Naive thymus-derived CD4-positive, alpha-beta T cell (primary cell): Measurements from ENCODE around the gene ATF2. TPM values are rescaled to one million over a fixed set of nuclear protein-coding genes. Genes with fewer than 3 reads are reported as not detected.
A peak's percentile ranks its signal among the peaks of the same experiment; 100 is the strongest.

ENCODE experiments used
- ATAC-seq: fragments of 150-1000 bp; cut with Tn5 transposase; 2 replicates; pipeline ENCODE4 v1.10.0; 2021; ENCODE audit warnings: mild to moderate bottlenecking, moderate library complexity
- CTCF ChIA-PET: fragments of 350-600 bp; sonication (Branson Sonifier 250); formaldehyde crosslinking; loops from one replicate; lab custom pipeline; 2021; ENCODE audit warnings: antibody characterized with exemption; lab: Charles Lee
- POLR2A ChIA-PET: fragments of 350-600 bp; sonication (Branson Sonifier 250); formaldehyde crosslinking; loops from one replicate; lab custom pipeline; 2021; ENCODE audit warnings: antibody characterized with exemption, inconsistent platforms; lab: Charles Lee
- DNase-seq, 9 donors: peaks; one replicate each; pipeline versions ENCODE4 v3.0.0 to v3.0.0-alpha.2; 2020 to 2022; ENCODE audit warnings: mixed read lengths in 1 of 9
- H3K27ac ChIP-seq: one replicate; pipeline ENCODE4 v1.7.0; 2013; ENCODE audit warnings: mild to moderate bottlenecking, low read depth, low read length, moderate library complexity
- H3K27me3 ChIP-seq, 2 donors: one replicate each; pipeline ENCODE4 v1.7.0; 2013; ENCODE audit warnings: low read length in 2 of 2, mild to moderate bottlenecking in 2 of 2, moderate library complexity in 2 of 2; ENCODE audit not compliant: control insufficient read depth in 2 of 2, insufficient read depth in 2 of 2
- H3K36me3 ChIP-seq, 3 experiments: 1 replicate in 2 of 3; 2 replicates in 1 of 3; pipeline ENCODE4 v1.7.0; 2013; ENCODE audit warnings: low read length in 3 of 3, mild to moderate bottlenecking in 3 of 3, moderate library complexity in 1 of 3; ENCODE audit not compliant: insufficient read depth in 3 of 3, control insufficient read depth in 2 of 3
- H3K4me1 ChIP-seq, 2 donors: one replicate each; pipeline ENCODE4 v1.7.0; 2013; ENCODE audit warnings: low read length in 2 of 2, mild to moderate bottlenecking in 2 of 2, moderate library complexity in 1 of 2; ENCODE audit not compliant: control insufficient read depth in 2 of 2, insufficient read depth in 2 of 2
- H3K4me3 ChIP-seq: 2 replicates; pipeline ENCODE4 v1.7.0; 2013; ENCODE audit warnings: mild to moderate bottlenecking, low read length
- H3K9me3 ChIP-seq, 3 experiments: 1 replicate in 2 of 3; 2 replicates in 1 of 3; pipeline ENCODE4 v1.7.0; 2013; ENCODE audit warnings: low read length in 3 of 3; ENCODE audit not compliant: control insufficient read depth in 2 of 3
- H3K27ac Mint-ChIP-seq, 9 donors: one replicate each; pipeline ENCODE4 v1.8.0; 2020 to 2022; ENCODE audit warnings: mixed read lengths in 9 of 9, mild to moderate bottlenecking in 8 of 9, moderate library complexity in 5 of 9, inconsistent platforms in 2 of 9
- H3K27me3 Mint-ChIP-seq, 5 donors: one replicate each; pipeline ENCODE4 v1.8.0; 2021 to 2022; ENCODE audit warnings: mixed read lengths in 5 of 5, mild to moderate bottlenecking in 1 of 5
- H3K36me3 Mint-ChIP-seq, 5 donors: one replicate each; pipeline ENCODE4 v1.8.0; 2020 to 2022; ENCODE audit warnings: mixed read lengths in 5 of 5, mild to moderate bottlenecking in 3 of 5, inconsistent platforms in 1 of 5
- H3K4me1 Mint-ChIP-seq, 7 donors: one replicate each; pipeline ENCODE4 v1.8.0; 2020 to 2022; ENCODE audit warnings: mixed read lengths in 7 of 7, mild to moderate bottlenecking in 3 of 7, inconsistent platforms in 1 of 7
- H3K4me3 Mint-ChIP-seq, 10 donors: one replicate each; pipeline ENCODE4 v1.8.0; 2020 to 2022; ENCODE audit warnings: mild to moderate bottlenecking in 10 of 10, mixed read lengths in 10 of 10, moderate library complexity in 6 of 10, inconsistent platforms in 2 of 10
- H3K9me3 Mint-ChIP-seq, 11 donors: one replicate each; pipeline ENCODE4 v1.8.0; 2020 to 2022; ENCODE audit warnings: mixed read lengths in 11 of 11, mild to moderate bottlenecking in 4 of 11, inconsistent platforms in 1 of 11, moderate library complexity in 1 of 11
- intact Hi-C, 2 donors: fragments of 100-400 bp; cut with micrococcal nuclease; formaldehyde crosslinking; loops; one replicate each; pipeline ENCODE4 v1.15.1; 2023
- polyA plus RNA-seq, 2 donors: library from polyadenylated mRNA; unstranded; fragments of 300-500 nt; fragmentation: Illumina TruSeq; gene quantifications; one replicate each; pipeline ENCODE4 v1.2.3, GENCODE V29; 2021
- total RNA-seq, 6 experiments: library from RNA in 5 of 6; stranded (reverse) in 5 of 6; gene quantifications; 1 replicate in 5 of 6; 2 replicates in 1 of 6; pipeline ENCODE4 v1.2.3 and lab custom pipeline; 2021 to 2026

The ATF2 gene
- total and polyA plus RNA-seq, 7 experiments from 2014 or later, result 29.6 to 67.2 (median 58.7) TPM

DNA sequence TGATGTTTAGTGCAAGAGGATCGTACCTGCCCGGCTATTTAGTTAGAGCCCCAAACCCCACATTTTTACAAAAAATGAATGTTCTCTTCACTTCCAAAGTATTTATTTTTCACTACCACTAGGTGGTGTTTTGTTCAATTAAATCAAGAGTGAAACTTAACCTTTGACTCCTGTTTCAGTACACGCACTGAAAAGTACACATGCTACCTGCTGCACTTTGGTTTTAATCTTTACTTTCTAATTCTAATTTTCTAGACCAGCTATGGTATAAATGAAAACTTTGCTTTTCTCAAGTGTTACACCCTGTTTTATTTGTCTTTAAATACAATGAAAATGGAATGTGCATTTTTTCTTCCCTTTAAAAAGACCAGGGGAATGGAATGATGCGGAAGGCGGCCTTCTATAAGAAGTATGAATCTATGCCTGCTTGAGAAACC is 131.4 kb downstream of the ATF2 start:
- Mint-ChIP-seq H3K4me1 (peaks cover 4 to 20% (median 14%) of the 10 kb centered on the region in 7 donors), H3K27me3 (peaks cover 0 to 2% (median 0%) of the 10 kb centered on the region in 5 donors), H3K36me3 (peaks cover 0 to 4% (median 0%) of the 10 kb centered on the region in 5 donors), H3K4me3 (peak overlapping the region in 9 of 10 donors; percentile 42 to 79 (median 70)), H3K9me3 (peaks cover 0 to 2% (median 0%) of the 10 kb centered on the region in 11 donors), H3K27ac (peak overlapping the region in 8 of 9 donors; percentile 49 to 91 (median 70))
- POLR2A ChIA-PET, result no interaction called here
- H3K9me3 ChIP-seq, result no peaks in the 10 kb centered on the region
- H3K27me3 ChIP-seq, result no peaks in the 10 kb centered on the region
- no peak overlapping the region for H3K4me3 ChIP-seq
- CTCF ChIA-PET, result interaction anchor here (0.6 kb wide), 1 partner anchor 1826 kb away, joined by 11 read pairs; no protein-coding TSS in a partner anchor
- intact Hi-C loops, result loop anchor here (1.0 to 5.0 kb wide), 5 partner anchors 146 to 1060 kb away; partner anchors contain the start of gene ATP5MC3 (in 1 of the 2)
- H3K4me1 ChIP-seq, result no peaks in the 10 kb centered on the region
- H3K36me3 ChIP-seq, result no peaks in the 10 kb centered on the region
- no peak overlapping the region for H3K27ac ChIP-seq
- ATAC-seq (peak; percentile 81), DNase-seq (peak in 6 of 9 donors; percentile 22 to 56 (median 44))

DNA sequence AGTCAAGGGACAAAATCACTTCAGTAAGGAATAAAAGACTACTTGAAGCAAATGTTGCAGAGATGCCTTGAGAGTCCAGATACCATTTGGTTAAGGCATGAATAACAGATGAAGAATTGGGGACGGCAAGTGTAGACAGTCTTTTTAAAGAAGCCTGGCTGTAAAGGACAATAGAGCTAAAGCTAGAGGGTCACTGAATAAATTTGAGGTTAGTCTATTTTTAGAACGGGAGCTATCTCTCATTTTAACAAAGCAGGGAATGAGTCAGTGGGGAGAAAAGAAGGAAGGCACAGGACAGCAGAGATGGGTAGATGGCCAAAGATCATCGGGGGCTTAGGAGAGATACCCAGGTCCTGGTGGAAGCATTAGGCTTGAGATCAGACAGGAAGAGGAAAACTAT is 132.2 kb downstream of the ATF2 start:
- no peaks in the 10 kb centered on the region for H3K27me3 ChIP-seq
- CTCF ChIA-PET, result interaction anchor here (0.7 kb wide), 1 partner anchor 114 kb away, joined by 3 read pairs; no protein-coding TSS in a partner anchor
- H3K27me3 Mint-ChIP-seq, result peaks cover 0 to 2% (median 0%) of the 10 kb centered on the region in 5 donors

DNA sequence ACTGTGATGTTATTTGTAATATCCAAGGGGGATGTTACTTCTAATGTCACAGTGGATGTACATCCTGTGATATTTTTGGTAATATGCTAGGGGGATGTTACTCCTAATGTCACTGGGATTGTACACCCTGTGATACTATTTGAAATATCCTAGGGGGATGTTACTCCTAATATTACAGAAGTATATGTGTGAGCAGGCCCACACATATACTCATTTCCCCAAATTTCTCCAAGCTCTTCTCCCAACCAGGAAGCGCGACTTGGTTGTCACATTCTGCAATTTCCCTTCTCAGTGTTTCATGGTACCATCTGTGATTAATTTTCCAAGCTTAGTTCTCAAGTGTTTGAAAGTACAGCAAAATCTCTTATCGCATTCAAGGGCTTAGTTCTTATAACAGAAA is 133.3 kb downstream of the ATF2 start:
- H3K27me3 Mint-ChIP-seq, result peaks cover 0 to 2% (median 0%) of the 10 kb centered on the region in 5 donors
- ATAC-seq (no peak), DNase-seq (no peak)
- intact Hi-C loops, result loop anchor here in 1 of 2 donors (5.0 kb wide), 1 partner anchor 148 kb away; the partner anchor contains the start of gene ATP5MC3
- no peaks in the 10 kb centered on the region for H3K36me3 ChIP-seq
- no peak overlapping the region for H3K27ac Mint-ChIP-seq
- no peak overlapping the region for H3K4me3 ChIP-seq
- no peak overlapping the region for H3K4me3 Mint-ChIP-seq
- H3K9me3 ChIP-seq, result no peaks in the 10 kb centered on the region
- peaks cover 4 to 20% (median 14%) of the 10 kb centered on the region in 7 donors for H3K4me1 Mint-ChIP-seq
- H3K27me3 ChIP-seq, result no peaks in the 10 kb centered on the region
- no peaks in the 10 kb centered on the region for H3K9me3 Mint-ChIP-seq
- H3K27ac ChIP-seq, result no peak overlapping the region
- H3K36me3 Mint-ChIP-seq, result no peaks in the 10 kb centered on the region
- no peaks in the 10 kb centered on the region for H3K4me1 ChIP-seq
- ChIA-PET POLR2A (no interaction called here), CTCF (interaction anchor here (0.6 kb wide), 1 partner anchor 9 kb away, joined by 3 read pairs; no protein-coding TSS in a partner anchor)

More for the DNA sequence above, 132.2 kb downstream of the ATF2 start:
- intact Hi-C loops, result loop anchor here (1.0 to 5.0 kb wide), 5 partner anchors 146 to 1061 kb away; partner anchors contain the start of gene ATP5MC3 (in 1 of the 2)
- no peak for ATAC-seq
- H3K4me1 Mint-ChIP-seq, result peaks cover 4 to 20% (median 14%) of the 10 kb centered on the region in 7 donors
- peak overlapping the region in 3 of 10 donors; percentile 1 to 10 (median 2) for H3K4me3 Mint-ChIP-seq
- peaks cover 0 to 2% (median 0%) of the 10 kb centered on the region in 11 donors for H3K9me3 Mint-ChIP-seq
- POLR2A ChIA-PET, result no interaction called here
- no peak for DNase-seq
- H3K27ac Mint-ChIP-seq, result peak overlapping the region in 1 of 9 donors; percentile 76
- peaks cover 0 to 4% (median 0%) of the 10 kb centered on the region in 5 donors for H3K36me3 Mint-ChIP-seq
- H3K4me1 ChIP-seq, result no peaks in the 10 kb centered on the region
- no peak overlapping the region for H3K27ac ChIP-seq
- no peaks in the 10 kb centered on the region for H3K9me3 ChIP-seq
- no peaks in the 10 kb centered on the region for H3K36me3 ChIP-seq
- H3K4me3 ChIP-seq, result no peak overlapping the region

DNA sequence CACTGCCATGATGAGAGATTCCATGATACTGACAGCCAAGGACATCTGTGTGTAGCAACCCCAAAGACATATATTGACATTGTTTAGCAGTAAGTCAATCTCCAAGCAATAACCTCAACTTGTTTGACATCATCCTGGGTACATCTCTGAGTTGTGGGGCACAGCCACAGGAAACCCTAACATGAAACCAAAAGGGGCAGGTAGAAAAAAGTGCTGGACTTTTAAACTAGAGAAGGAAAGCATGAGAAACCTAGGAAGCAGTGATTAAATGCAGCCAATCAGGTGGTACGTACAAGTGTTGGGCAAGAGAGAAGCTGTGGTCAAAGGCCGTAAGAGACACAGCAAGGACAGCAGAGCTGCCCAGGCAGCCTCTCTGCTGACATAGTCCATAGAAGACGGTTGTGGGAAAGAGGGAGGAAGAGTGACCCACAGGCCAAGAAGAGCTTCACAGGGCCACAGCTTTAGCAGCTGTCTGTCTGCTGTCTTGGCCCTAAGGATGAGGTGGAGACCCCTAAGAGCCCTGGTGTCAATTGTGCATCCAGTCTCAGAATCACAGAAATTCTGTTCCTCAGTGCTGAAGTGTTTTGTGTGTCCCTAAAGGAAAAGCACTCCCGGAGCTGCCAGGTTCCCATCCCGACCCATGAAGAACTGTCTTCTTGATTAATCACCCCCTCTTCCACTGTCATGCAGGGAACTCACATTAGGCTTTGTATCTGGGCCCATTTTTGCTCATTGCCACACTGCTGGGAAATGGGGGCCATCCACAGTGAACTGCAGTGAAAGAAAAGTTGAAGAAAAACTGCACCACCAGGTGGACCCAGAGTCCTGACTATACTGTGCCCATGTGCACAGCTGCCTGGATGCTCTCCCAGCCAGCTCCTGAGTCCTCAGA is 137.4 kb downstream of the ATF2 start:
- H3K4me1 Mint-ChIP-seq, result no peaks in the 10 kb centered on the region
- H3K27me3 ChIP-seq, result no peaks in the 10 kb centered on the region
- no peak overlapping the region for H3K27ac ChIP-seq
- H3K27me3 Mint-ChIP-seq, result peaks cover 0 to 5% (median 0%) of the 10 kb centered on the region in 5 donors
- CTCF ChIA-PET, result interaction anchor here (0.7 to 1.0 kb wide), 3 partner anchors 19 to 333 kb away, joined by 3 read pairs; no protein-coding TSS in a partner anchor
- peaks cover 0 to 5% (median 0%) of the 10 kb centered on the region in 5 donors for H3K36me3 Mint-ChIP-seq
- H3K4me3 ChIP-seq, result no peak overlapping the region
- no peaks in the 10 kb centered on the region for H3K4me1 ChIP-seq
- POLR2A ChIA-PET, result no interaction called here
- H3K9me3 ChIP-seq, result no peaks in the 10 kb centered on the region
- ATAC-seq (peak; percentile 31), DNase-seq (no peak)
- intact Hi-C loops, result no loop called here
- H3K36me3 ChIP-seq, result no peaks in the 10 kb centered on the region
- H3K4me3 Mint-ChIP-seq, result no peak overlapping the region
- no peaks in the 10 kb centered on the region for H3K9me3 Mint-ChIP-seq
- H3K27ac Mint-ChIP-seq, result no peak overlapping the region

DNA sequence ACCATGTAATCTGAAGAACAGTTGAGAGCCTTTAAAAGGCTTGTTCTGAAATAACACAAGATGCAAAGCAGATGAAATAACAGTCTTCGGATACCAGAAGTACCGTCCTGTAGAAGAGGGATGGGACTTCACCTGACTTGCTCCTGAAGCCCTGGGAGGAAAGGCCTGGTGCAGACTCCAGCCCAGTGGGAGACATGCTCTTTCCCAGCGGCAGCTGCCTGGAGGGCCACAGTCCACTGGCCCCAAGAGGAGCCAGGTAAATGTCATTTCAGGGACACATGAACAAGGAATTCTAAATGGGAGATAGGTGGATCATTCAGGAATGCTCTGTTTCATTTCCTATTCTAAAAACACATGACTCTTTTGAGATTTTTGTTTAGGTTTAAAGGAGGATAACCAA is 140.2 kb downstream of the ATF2 start:
- ATAC-seq (no peak), DNase-seq (no peak)
- Mint-ChIP-seq H3K4me3 (no peak overlapping the region), H3K36me3 (peaks cover 0 to 5% (median 0%) of the 10 kb centered on the region in 5 donors), H3K27ac (no peak overlapping the region), H3K27me3 (peaks cover 0 to 13% (median 0%) of the 10 kb centered on the region in 5 donors), H3K4me1 (no peaks in the 10 kb centered on the region), H3K9me3 (no peaks in the 10 kb centered on the region)
- Histone ChIP-seq H3K36me3 (no peaks in the 10 kb centered on the region), H3K27me3 (no peaks in the 10 kb centered on the region), H3K4me3 (no peak overlapping the region), H3K4me1 (no peaks in the 10 kb centered on the region), H3K27ac (no peak overlapping the region), H3K9me3 (no peaks in the 10 kb centered on the region)
- intact Hi-C loops, result no loop called here
- POLR2A ChIA-PET, result no interaction called here
- CTCF ChIA-PET, result no interaction called here

DNA sequence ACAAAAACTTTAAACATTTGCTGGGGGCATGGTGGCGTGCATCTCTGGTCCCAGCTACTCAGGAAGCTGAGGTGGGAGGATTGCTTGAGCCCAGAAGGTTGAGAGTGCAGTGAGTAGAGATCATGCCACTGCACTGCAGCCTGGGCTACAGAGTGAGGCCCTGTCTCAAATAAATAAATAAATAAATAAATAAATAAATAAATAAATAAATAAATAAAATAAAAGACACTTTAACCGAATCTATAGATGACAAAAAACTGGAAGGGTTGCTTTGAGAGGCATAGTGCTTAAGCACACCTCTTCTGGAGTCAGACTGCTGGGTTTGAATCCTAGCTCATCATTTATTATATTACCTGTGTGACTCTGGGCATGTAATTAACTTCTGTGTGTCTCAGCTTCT is 141.6 kb downstream of the ATF2 start:
- CTCF ChIA-PET, result interaction anchor here (0.7 kb wide), 1 partner anchor 41 kb away, joined by 4 read pairs; no protein-coding TSS in a partner anchor
- no peaks in the 10 kb centered on the region for H3K4me1 ChIP-seq

More for the DNA sequence above, 141.6 kb downstream of the ATF2 start:
- Mint-ChIP-seq H3K4me1 (no peaks in the 10 kb centered on the region), H3K4me3 (no peak overlapping the region), H3K36me3 (peaks cover 0 to 5% (median 0%) of the 10 kb centered on the region in 5 donors), H3K9me3 (no peaks in the 10 kb centered on the region), H3K27ac (no peak overlapping the region), H3K27me3 (peaks cover 0 to 14% (median 0%) of the 10 kb centered on the region in 5 donors)
- H3K27ac ChIP-seq, result no peak overlapping the region
- intact Hi-C loops, result no loop called here
- DNase-seq, result no peak
- ATAC-seq, result no peak
- POLR2A ChIA-PET, result no interaction called here
- H3K9me3 ChIP-seq, result no peaks in the 10 kb centered on the region
- H3K36me3 ChIP-seq, result no peaks in the 10 kb centered on the region
- no peaks in the 10 kb centered on the region for H3K27me3 ChIP-seq
- no peak overlapping the region for H3K4me3 ChIP-seq
